HepG2 (cell line): ENCODE results near the gene NAA15. TPM values are rescaled to one million over a fixed set of nuclear protein-coding genes. Genes with fewer than 3 reads are reported as not detected.

Experiments
- ELF4 ChIP-seq: sonication (generic); formaldehyde crosslinking; IDR thresholded peaks from 2 replicates; pipeline ENCODE4 v1.5.0; 2020; ENCODE audit warnings: missing genetic modification reagents, mild to moderate bottlenecking, moderate library complexity, borderline replicate concordance
- GTF2F1 ChIP-seq: fragments of 150-350 bp; IDR thresholded peaks from 2 replicates; pipeline ENCODE4 v1.6.1; 2014; ENCODE audit warnings: low read length
- HOXA3 ChIP-seq: sonication (generic); formaldehyde crosslinking; IDR thresholded peaks from 2 replicates; pipeline ENCODE4 v1.5.0; 2020; ENCODE audit warnings: missing genetic modification reagents
- IKZF5 ChIP-seq: IDR thresholded peaks from 2 replicates; pipeline ENCODE4 v1.6.1; 2018; ENCODE audit warnings: missing genetic modification reagents, mild to moderate bottlenecking, missing compliant biosample characterization
- NONO ChIP-seq, 2 experiments: fragments of 450-650 bp in 1 of 2; sonication (generic) in 1 of 2; formaldehyde crosslinking in 1 of 2; IDR thresholded peaks in 1 of 2; conservative IDR thresholded peaks in 1 of 2; 2 replicates each; pipeline versions ENCODE4 v1.6.1 to v1.8.0; 2017 to 2022; ENCODE audit warnings: mild to moderate bottlenecking in 1 of 2, missing genetic modification reagents in 1 of 2, moderate library complexity in 1 of 2
- NR1H2 ChIP-seq: sonication (generic); formaldehyde crosslinking; IDR thresholded peaks from 2 replicates; pipeline ENCODE4 v1.8.1; 2022; ENCODE audit warnings: low read depth, missing genetic modification reagents, borderline replicate concordance
- SNAPC4 ChIP-seq: sonication (generic); formaldehyde crosslinking; IDR thresholded peaks from 2 replicates; pipeline ENCODE4 v1.4.0; 2020; ENCODE audit warnings: mild to moderate bottlenecking, missing genetic modification reagents
- SP5 ChIP-seq: IDR thresholded peaks from 2 replicates; pipeline ENCODE4 v1.6.1; 2016; ENCODE audit warnings: low read depth, borderline replicate concordance
- STAT5B ChIP-seq: sonication (generic); formaldehyde crosslinking; IDR thresholded peaks from 2 replicates; pipeline ENCODE4 v1.4.0; 2020; ENCODE audit warnings: missing genetic modification reagents
- SUZ12 ChIP-seq: fragments of 150-350 bp; IDR thresholded peaks from 2 replicates; pipeline ENCODE4 v1.6.1; 2014; ENCODE audit warnings: low read depth, low read length
- TEF ChIP-seq: sonication (generic); formaldehyde crosslinking; IDR thresholded peaks from 2 replicates; pipeline ENCODE4 v1.5.0; 2020; ENCODE audit warnings: missing genetic modification reagents
- TFAP4 ChIP-seq: sonication (generic); IDR thresholded peaks from 2 replicates; pipeline ENCODE4 v1.6.1; 2016; ENCODE audit warnings: low read depth, borderline replicate concordance
- THAP11 ChIP-seq: IDR thresholded peaks from 2 replicates; pipeline ENCODE4 v1.6.1; 2016; ENCODE audit warnings: missing biosample characterization, missing genetic modification reagents
- TP53 ChIP-seq: sonication (generic); formaldehyde crosslinking; conservative IDR thresholded peaks from 2 replicates; pipeline ENCODE4 v1.4.0; 2020; ENCODE audit warnings: missing genetic modification reagents
- ZNF430 ChIP-seq: sonication (generic); formaldehyde crosslinking; IDR thresholded peaks from 2 replicates; pipeline ENCODE4 v1.9.0; 2021; ENCODE audit warnings: mild to moderate bottlenecking, missing genetic modification reagents
- ZNF460 ChIP-seq: sonication (generic); formaldehyde crosslinking; IDR thresholded peaks from 2 replicates; pipeline ENCODE4 v1.5.1; 2020; ENCODE audit warnings: missing genetic modification reagents, mild to moderate bottlenecking, borderline replicate concordance
- ZNF687 ChIP-seq: sonication (generic); formaldehyde crosslinking; IDR thresholded peaks from 2 replicates; pipeline ENCODE4 v1.5.1; 2020; ENCODE audit warnings: mild to moderate bottlenecking, missing genetic modification reagents, moderate library complexity
- polyA plus RNA-seq, 8 experiments: library from polyadenylated mRNA; depleted of rRNA in 3 of 8; stranded (reverse) in 7 of 8; unstranded in 1 of 8; fragments of >200 nt; fragmentation: Illumina TruSeq in 4 of 8; extraction: Trizol in 4 of 8; gene quantifications; 2 replicates each; pipeline versions ENCODE4 v1.2.1 to v1.2.3, GENCODE V29; 2011 to 2016; ENCODE audit warnings: low read depth in 4 of 8, missing spikeins in 1 of 8, mixed read lengths in 1 of 8; ENCODE audit not compliant: insufficient read depth in 1 of 8
- total RNA-seq, 5 experiments: library from RNA; depleted of rRNA; stranded (reverse); fragments of >200 nt; fragmentation: Illumina TruSeq; extraction: Trizol; gene quantifications; 2 replicates each; pipeline ENCODE4 v1.2.3, GENCODE V29; 2016; ENCODE audit warnings: low read depth in 1 of 5

The NAA15 gene
- total and polyA plus RNA-seq, 2 of the 13 experiments (the other 11 are each of a cell fraction or from before 2014, with no cell fraction given): 6.2 to 50.2 TPM

GRCh38 chr4:139301113-139301820 is at the start of gene NAA15 (continued):
- peak; percentile 94 for TF ChIP-seq ZNF687
- peak; percentile 46; the same call in 1 of the 2 replicates for TF ChIP-seq IKZF5 (CRISPR knock-in tag)
- no peak for TF ChIP-seq NONO (IDR thresholded peaks at IDR 0.05)
- peak; percentile 67; the same call in 1 of the 2 replicates for TF ChIP-seq NONO (CRISPR knock-in tag; conservative IDR thresholded peaks at IDR 0.05)
- no peak for TF ChIP-seq ZNF430
- TF ChIP-seq SUZ12: no peak
- TF ChIP-seq ZNF460: no peak
- no peak for TF ChIP-seq NR1H2 (CRISPR knock-in tag)
- TF ChIP-seq TFAP4: peak; percentile 58; the same call in 1 of the 2 replicates
- TF ChIP-seq GTF2F1: no peak
- TF ChIP-seq THAP11 (CRISPR knock-in tag): peak; percentile 93
- peak; percentile 96 for TF ChIP-seq HOXA3 (CRISPR knock-in tag)
- peak; percentile 89 for TF ChIP-seq SP5 (CRISPR knock-in tag)
- TF ChIP-seq ELF4 (CRISPR knock-in tag): peak; percentile 81; the same call in 1 of the 2 replicates
- TF ChIP-seq STAT5B (CRISPR knock-in tag): 0 out of 2 replicates have a peak, but pooled peaks have one; percentile 10
- no peak; the same call in 1 of the 2 replicates for TF ChIP-seq SNAPC4
- no peak for TF ChIP-seq TEF (CRISPR knock-in tag)
- TF ChIP-seq TP53 (CRISPR knock-in tag): no peak; the same call in 1 of the 2 replicates
